AG09319 (cell line): Measurements from ENCODE around the gene TMEM69.

Experiments used
- DNase-seq: peaks from one replicate; pipeline ENCODE4 v3.0.0-alpha.2; 2010; ENCODE audit warnings: low read depth; ENCODE audit errors: extremely low read depth
- TF ChIP-seq, protein P1 (sequence below): IDR thresholded peaks from 2 replicates; pipeline ENCODE4 v1.5.1; 2011; ENCODE audit warnings: low read depth, mild to moderate bottlenecking, inconsistent platforms, low read length, moderate library complexity

The TMEM69 gene

DNA sequence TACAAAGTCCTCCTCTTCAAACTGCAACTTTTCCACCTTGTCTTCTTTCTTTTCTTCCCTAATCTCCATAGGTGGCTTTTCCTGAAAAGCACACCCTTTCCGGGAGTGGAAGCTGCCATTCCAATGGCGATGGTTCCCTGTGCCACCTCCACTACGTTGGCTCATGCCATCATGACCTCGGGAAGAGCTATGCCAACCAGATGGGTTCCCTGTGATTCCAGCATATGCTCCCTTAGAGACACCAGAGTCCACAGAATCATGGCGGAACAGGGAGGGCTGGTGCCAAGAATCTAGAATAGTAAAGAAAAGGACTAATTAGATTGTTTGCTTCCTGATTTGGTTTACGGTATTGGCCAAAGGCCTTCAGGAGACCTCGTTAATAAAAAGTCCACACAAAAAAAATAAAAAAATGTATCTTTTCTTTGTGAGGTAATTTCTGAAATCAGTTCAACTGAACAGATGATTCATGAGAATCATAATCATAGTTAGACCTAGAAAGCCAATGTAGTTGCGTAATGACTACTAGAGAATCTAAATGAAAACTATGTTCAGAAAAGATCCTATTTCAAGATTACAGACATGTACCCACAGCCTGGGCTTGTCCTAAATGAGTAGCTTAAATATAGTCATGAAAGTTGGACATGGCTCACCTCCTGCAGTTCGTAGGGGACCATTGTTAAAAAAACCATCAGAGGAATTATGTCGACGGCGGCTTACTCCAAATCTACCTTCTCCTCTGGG is 33.3 kb upstream of the TMEM69 start:
- TF ChIP-seq, protein P1, sequence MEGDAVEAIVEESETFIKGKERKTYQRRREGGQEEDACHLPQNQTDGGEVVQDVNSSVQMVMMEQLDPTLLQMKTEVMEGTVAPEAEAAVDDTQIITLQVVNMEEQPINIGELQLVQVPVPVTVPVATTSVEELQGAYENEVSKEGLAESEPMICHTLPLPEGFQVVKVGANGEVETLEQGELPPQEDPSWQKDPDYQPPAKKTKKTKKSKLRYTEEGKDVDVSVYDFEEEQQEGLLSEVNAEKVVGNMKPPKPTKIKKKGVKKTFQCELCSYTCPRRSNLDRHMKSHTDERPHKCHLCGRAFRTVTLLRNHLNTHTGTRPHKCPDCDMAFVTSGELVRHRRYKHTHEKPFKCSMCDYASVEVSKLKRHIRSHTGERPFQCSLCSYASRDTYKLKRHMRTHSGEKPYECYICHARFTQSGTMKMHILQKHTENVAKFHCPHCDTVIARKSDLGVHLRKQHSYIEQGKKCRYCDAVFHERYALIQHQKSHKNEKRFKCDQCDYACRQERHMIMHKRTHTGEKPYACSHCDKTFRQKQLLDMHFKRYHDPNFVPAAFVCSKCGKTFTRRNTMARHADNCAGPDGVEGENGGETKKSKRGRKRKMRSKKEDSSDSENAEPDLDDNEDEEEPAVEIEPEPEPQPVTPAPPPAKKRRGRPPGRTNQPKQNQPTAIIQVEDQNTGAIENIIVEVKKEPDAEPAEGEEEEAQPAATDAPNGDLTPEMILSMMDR: no peak
- DNase-seq: peak; percentile 42

DNA sequence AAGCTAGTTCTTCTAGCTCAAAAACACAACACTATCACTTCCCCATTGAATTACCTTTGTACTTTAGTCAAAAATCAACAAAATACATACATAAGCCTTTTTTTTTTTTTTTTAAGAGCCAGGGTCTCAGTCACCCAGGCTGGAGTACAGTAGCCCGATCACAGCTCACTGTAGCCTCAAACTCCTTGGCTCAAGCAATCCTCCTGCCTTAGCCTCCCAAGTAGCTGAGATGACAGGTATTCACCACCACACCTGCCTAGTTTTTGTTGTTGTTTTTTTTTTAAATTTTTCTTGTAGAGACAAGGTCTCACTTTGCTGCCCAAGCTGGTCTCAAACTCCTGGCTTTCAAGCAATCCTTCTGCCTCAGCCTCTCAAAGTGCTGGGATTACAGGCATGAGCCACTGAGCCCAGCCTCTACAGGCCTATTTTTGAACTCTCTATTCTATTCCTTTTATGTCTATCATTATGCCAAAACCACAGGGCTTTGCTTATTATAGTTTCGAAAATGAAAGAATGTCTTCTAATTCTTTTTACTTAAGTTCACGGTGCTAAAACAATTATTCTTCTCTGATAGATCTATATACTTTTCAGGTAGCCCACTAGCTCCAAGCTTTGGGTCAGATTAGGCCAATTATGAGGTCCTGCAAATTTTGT is 31.3 kb upstream of the TMEM69 start:
- TF ChIP-seq, protein P1: no peak
- no peak for DNase-seq

DNA sequence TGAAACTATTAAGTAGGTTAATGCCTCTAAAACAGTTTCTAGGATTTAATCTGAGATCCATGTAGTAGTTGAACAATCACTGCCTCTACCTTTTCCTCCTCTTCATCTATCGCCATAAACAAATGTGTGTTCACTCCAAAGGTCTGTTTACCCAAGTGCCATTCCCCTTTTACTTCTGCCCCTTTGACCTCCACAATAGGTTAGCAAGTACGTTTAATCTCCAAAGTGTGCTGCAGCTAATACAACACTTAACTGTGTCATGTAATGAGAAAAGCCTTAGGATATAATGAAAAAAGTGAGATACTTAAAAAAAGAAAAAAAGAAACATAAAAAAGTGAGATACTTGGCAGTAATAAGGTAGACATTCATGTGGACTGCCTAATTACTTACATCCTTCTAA is 29.8 kb upstream of the TMEM69 start:
- DNase-seq: no peak
- TF ChIP-seq, protein P1: no peak

DNA sequence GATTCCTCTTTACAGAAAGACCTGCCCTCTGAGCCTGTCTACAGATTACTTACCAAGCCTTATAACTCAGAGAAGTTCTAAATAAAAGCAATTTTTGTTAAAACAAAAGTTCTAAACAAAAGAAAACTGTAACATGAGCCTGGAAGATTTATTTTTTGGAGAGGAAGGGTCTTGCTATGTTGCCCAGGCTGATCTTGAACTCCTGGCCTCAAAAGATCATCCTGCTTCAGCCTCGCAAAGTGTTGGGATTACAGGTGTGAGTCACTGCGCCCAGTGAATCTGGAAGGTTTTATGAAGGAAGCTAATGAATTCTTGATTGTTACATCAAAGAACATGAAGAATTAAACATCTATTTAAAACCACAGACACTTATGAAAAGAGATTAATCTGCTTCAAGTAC is 28.8 kb upstream of the TMEM69 start:
- DNase-seq: no peak
- TF ChIP-seq, protein P1: no peak

DNA sequence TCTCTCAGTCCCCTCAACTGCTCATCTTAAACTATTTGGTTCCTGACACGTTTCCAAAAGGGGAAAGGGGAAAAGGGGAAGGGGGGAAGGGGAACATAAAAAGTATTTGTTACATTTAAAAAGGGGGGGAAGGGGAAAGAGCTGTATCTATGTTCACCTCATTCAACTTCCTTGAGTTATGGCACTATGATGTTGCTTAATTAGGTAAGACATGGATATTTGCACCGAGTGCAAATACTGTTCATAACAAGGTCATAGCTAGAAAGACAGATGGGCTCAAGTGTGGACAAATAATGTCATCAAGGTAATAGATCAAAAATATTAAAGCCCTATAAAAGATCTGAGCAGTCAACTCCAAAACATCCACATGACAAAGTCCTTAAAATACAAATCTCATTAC is 27.6 kb upstream of the TMEM69 start:
- TF ChIP-seq, protein P1: no peak
- DNase-seq: no peak

DNA sequence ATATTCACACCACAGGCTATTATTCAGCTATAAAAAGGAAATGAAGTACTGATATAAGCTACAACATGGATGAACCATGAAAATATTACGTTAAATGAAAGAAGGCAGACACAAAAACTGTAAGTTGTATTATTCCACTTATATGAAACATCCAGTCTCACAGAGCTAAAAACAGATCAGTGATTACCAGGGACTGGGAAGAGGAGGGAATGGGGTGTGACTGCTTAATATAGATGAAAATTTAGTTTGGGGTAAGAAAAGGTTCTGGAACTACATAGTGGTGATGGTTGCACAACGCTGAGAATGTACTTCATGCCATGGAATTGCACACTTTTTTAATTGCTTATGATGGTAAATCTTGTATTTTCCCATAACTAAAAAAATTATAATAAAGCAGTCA is 21.1 kb upstream of the TMEM69 start:
- TF ChIP-seq, protein P1: no peak

DNA sequence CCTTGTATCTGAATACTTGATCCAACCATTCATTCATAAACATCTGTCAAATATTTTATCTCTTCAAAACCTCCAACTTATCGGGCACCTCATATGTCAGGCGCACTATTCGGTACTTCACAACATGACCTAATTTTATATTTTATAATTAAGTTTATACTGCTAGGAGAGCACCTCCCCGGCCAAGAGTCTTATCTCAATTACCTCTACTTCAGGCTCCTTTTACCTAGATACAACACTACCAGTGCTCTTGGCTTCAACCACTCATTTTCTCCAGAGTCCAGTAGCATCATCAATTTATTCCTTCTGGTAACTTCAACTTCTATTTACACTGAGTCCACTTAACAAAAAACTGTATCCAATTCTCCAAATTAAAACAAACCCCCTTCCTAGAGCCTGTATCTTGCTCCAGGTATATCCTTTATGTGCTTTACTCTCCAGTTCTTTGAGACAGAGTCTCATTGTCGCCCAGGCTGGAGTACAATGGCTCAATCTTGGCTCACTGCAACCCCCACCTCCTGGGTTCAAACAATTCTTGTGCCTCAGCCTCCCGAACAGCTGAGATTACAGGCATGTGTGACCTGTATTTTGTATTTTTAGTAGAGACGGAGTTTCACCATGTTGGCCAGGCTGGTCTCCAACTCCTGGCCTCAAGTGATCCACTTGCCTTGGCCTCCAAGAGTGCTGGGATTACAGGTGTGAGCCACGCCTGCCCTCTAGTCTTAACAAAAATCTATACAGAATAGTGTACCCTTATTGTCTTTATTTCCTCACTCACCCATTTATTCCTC is 20.5 kb upstream of the TMEM69 start:
- no peak for DNase-seq
- TF ChIP-seq, protein P1: no peak

More for the DNA sequence above, 21.1 kb upstream of the TMEM69 start:
- DNase-seq: no peak
